Neural cell (in vitro differentiated cells): Measurements from ENCODE around the gene STAT3. TPM values are rescaled to one million over a fixed set of nuclear protein-coding genes. Genes with fewer than 3 reads are reported as not detected.

Experiments
- H2AFZ ChIP-seq: fragments of 200-600, 300-800 bp; sonication (generic), shearing (Covaris generic); 2 replicates; pipeline ENCODE4 v1.6.0; 2014; ENCODE audit warnings: low read depth, mild to moderate bottlenecking, antibody characterized with exemption, low read length, moderate library complexity
- H3F3A ChIP-seq: fragments of 200-600 bp; shearing (Covaris generic); 2 replicates; pipeline ENCODE4 v1.6.1; 2016; ENCODE audit warnings: mild to moderate bottlenecking, moderate library complexity, mixed read lengths, antibody characterized with exemption, low read length; ENCODE audit not compliant: insufficient read depth, poor library complexity, severe bottlenecking
- H3K27ac ChIP-seq: fragments of 200-600, 300-800 bp; sonication (generic), shearing (Covaris generic); 2 replicates; pipeline ENCODE4 v1.5.1; 2014; ENCODE audit warnings: mild to moderate bottlenecking, low read length, moderate library complexity
- H3K27me3 ChIP-seq: fragments of 300-800, 200-600 bp; sonication (generic), shearing (Covaris generic); 2 replicates; pipeline ENCODE4 v1.6.0; 2014; ENCODE audit warnings: mild to moderate bottlenecking, low read depth, low read length, moderate library complexity; ENCODE audit not compliant: insufficient read depth
- H3K36me3 ChIP-seq: fragments of 300-800, 200-600 bp; sonication (generic), shearing (Covaris generic); 2 replicates; pipeline ENCODE4 v1.5.1; 2014; ENCODE audit warnings: mild to moderate bottlenecking, antibody characterized with exemption, low read length, moderate library complexity; ENCODE audit not compliant: insufficient read depth
- H3K4me2 ChIP-seq: fragments of 300-800, 200-600 bp; sonication (generic), shearing (Covaris generic); 2 replicates; pipeline ENCODE4 v1.6.0; 2014; ENCODE audit warnings: mild to moderate bottlenecking, low read length
- H3K4me3 ChIP-seq: fragments of 300-800, 200-600 bp; sonication (generic), shearing (Covaris generic); 2 replicates; pipeline ENCODE4 v1.5.1; 2014; ENCODE audit warnings: mild to moderate bottlenecking, low read length, moderate library complexity
- H3K79me2 ChIP-seq: fragments of 200-600 bp; shearing (Covaris generic); replicated peaks from 2 replicates; pipeline ENCODE4 v1.6.0; 2014; ENCODE audit warnings: mild to moderate bottlenecking, low read length, moderate library complexity; ENCODE audit not compliant: insufficient read depth
- H3K9ac ChIP-seq: fragments of 300-800, 200-600 bp; sonication (generic), shearing (Covaris generic); 2 replicates; pipeline ENCODE4 v1.6.1; 2016; ENCODE audit warnings: mild to moderate bottlenecking, low read length, mixed read lengths
- H3K9me2 ChIP-seq: fragments of 200-600 bp; shearing (Covaris generic); 2 replicates; pipeline ENCODE4 v1.6.1; 2016; ENCODE audit warnings: mild to moderate bottlenecking, low read length, mixed read lengths; ENCODE audit not compliant: insufficient read depth
- H3K9me3 ChIP-seq: fragments of 200-600, 300-800 bp; sonication (generic), shearing (Covaris generic); 2 replicates; pipeline ENCODE4 v1.6.1; 2016; ENCODE audit warnings: mild to moderate bottlenecking, mixed run types, low read length, moderate library complexity, mixed read lengths
- H4K20me1 ChIP-seq: fragments of 200-600 bp; shearing (Covaris generic); 2 replicates; pipeline ENCODE4 v1.6.1; 2016; ENCODE audit warnings: mild to moderate bottlenecking, mixed run types; ENCODE audit not compliant: insufficient read depth
- EP300 ChIP-seq: fragments of 450-650 bp; conservative IDR thresholded peaks from 2 replicates; pipeline ENCODE4 v1.6.1; 2014; ENCODE audit warnings: antibody characterized with exemption, mild to moderate bottlenecking, moderate library complexity; ENCODE audit not compliant: poor library complexity, severe bottlenecking
- EZH2 ChIP-seq: fragments of 200-600, 300-800 bp; shearing (Covaris generic), sonication (generic); IDR thresholded peaks from 2 replicates; pipeline ENCODE4 v1.6.1; 2014; ENCODE audit warnings: antibody characterized with exemption, low read length, borderline replicate concordance, mild to moderate bottlenecking; ENCODE audit not compliant: insufficient read depth, poor library complexity, severe bottlenecking
- MXI1 ChIP-seq: fragments of 450-650 bp; conservative IDR thresholded peaks from 2 replicates; pipeline ENCODE4 v1.6.1; 2014; ENCODE audit warnings: antibody characterized with exemption, mild to moderate bottlenecking; ENCODE audit not compliant: poor library complexity, severe bottlenecking
- POLR2AphosphoS5 ChIP-seq: IDR thresholded peaks from 2 replicates; pipeline ENCODE4 v1.6.1; 2012
- RAD21 ChIP-seq: fragments of 450-650 bp; conservative IDR thresholded peaks from 2 replicates; pipeline ENCODE4 v1.6.1; 2014; ENCODE audit warnings: antibody characterized with exemption, mild to moderate bottlenecking, moderate library complexity
- REST ChIP-seq: IDR thresholded peaks from 2 replicates; pipeline ENCODE4 v1.6.1; 2012; ENCODE audit warnings: borderline replicate concordance
- SMC3 ChIP-seq: fragments of 450-650 bp; conservative IDR thresholded peaks from 2 replicates; pipeline ENCODE4 v1.6.1; 2014; ENCODE audit warnings: antibody characterized with exemption, mild to moderate bottlenecking, moderate library complexity; ENCODE audit not compliant: poor library complexity
- TAF1 ChIP-seq: IDR thresholded peaks from 2 replicates; pipeline ENCODE4 v1.6.1; 2012; ENCODE audit warnings: low read depth
- polyA plus RNA-seq: library from polyadenylated mRNA; depleted of rRNA; stranded (reverse); fragments of >200 nt; gene quantifications from 2 replicates; pipeline ENCODE4 v1.2.3, GENCODE V29; 2014
- TF ChIP-seq, protein P1 (sequence below): fragments of 450-650 bp; IDR thresholded peaks from 2 replicates; pipeline ENCODE4 v1.5.1; 2014; ENCODE audit warnings: antibody characterized with exemption, mild to moderate bottlenecking, moderate library complexity; ENCODE audit not compliant: poor library complexity, severe bottlenecking

Gene STAT3
- polyA plus RNA-seq, 1 donor from 2014 or later = 24.2 TPM

DNA sequence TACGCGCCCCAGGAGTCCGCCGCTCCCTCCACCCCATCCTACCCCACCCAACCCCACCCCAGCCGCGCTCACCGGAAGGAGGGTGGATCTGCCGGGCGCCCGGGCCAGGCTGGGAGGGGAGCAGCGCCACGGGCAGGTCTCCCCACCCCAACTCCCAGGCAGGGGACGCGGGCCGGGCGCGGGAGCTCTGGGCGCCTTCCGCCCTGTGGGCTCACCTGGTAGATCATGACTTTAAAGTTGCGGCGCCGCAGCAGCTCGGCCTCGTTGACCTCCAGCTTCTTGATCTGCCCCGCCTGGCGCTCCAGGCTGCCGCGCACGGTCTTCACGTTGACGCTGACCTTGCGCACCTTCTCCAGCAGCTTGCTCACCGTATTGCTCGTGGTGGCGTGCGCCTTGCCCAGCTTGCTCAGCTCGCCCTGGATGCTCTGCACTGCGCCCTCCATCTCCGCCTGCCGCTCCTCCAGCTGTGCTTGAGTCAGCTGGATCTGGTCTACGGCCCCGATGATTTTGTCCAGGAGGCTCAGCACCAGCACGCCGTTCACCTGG, 34.2 kb upstream of the STAT3 start:
- Histone ChIP-seq H2AFZ (no peak overlapping the region), H3F3A (no peaks in the 10 kb centered on the region), H3K36me3 (no peaks in the 10 kb centered on the region), H3K9me3 (no peaks in the 10 kb centered on the region), H3K9me2 (no peaks in the 10 kb centered on the region), H3K27ac (no peak overlapping the region), H4K20me1 (no peaks in the 10 kb centered on the region), H3K4me2 (no peak overlapping the region), H3K27me3 (peaks cover 60% of the 10 kb centered on the region), H3K9ac (no peak overlapping the region), H3K4me3 (peak overlapping the region; percentile 55), H3K79me2 (no peaks in the 10 kb centered on the region)
- TF ChIP-seq EZH2 (peak; percentile 89), MXI1 (no peak)

GRCh38 chr17:42421507-42422338, 33.5 kb upstream of the STAT3 start:
- TF ChIP-seq, protein P1, sequence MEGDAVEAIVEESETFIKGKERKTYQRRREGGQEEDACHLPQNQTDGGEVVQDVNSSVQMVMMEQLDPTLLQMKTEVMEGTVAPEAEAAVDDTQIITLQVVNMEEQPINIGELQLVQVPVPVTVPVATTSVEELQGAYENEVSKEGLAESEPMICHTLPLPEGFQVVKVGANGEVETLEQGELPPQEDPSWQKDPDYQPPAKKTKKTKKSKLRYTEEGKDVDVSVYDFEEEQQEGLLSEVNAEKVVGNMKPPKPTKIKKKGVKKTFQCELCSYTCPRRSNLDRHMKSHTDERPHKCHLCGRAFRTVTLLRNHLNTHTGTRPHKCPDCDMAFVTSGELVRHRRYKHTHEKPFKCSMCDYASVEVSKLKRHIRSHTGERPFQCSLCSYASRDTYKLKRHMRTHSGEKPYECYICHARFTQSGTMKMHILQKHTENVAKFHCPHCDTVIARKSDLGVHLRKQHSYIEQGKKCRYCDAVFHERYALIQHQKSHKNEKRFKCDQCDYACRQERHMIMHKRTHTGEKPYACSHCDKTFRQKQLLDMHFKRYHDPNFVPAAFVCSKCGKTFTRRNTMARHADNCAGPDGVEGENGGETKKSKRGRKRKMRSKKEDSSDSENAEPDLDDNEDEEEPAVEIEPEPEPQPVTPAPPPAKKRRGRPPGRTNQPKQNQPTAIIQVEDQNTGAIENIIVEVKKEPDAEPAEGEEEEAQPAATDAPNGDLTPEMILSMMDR = no peak
- TF ChIP-seq EP300 (no peak), POLR2AphosphoS5 (no peak), EZH2 (peak; percentile 38), RAD21 (no peak), MXI1 (no peak)
- no peaks in the 10 kb centered on the region for H3K36me3 ChIP-seq
- H3K27ac ChIP-seq = no peak overlapping the region
- H3K79me2 ChIP-seq = no peaks in the 10 kb centered on the region
- H3K4me2 ChIP-seq = no peak overlapping the region
- H2AFZ ChIP-seq = no peak overlapping the region
- H3K9ac ChIP-seq = no peak overlapping the region
- no peaks in the 10 kb centered on the region for H3K9me2 ChIP-seq
- H4K20me1 ChIP-seq = no peaks in the 10 kb centered on the region
- H3K4me3 ChIP-seq = peak overlapping the region; percentile 55
- H3K9me3 ChIP-seq = no peaks in the 10 kb centered on the region
- H3F3A ChIP-seq = no peaks in the 10 kb centered on the region
- peaks cover 60% of the 10 kb centered on the region for H3K27me3 ChIP-seq

DNA sequence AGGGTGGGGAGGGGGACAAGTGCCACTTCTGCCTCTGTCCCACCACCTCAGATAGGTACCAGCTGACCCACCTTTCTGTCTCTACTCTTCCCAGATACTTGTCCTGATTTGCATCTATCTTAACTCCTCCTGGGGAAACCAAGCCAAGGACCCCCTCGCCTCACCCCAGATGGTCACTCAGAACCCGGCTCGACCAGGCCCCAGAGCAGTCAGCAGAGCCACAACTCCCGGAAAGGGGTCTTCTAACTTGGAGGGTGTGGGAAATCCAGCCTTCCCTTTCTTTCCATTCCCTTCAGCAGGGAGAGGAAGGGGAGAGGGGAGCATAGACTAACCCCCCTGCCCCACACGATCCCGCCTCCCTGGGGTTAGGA, 32.9 kb upstream of the STAT3 start:
- Histone ChIP-seq H3K27ac (no peak overlapping the region), H4K20me1 (no peaks in the 10 kb centered on the region), H3K9ac (no peak overlapping the region)

More for the DNA sequence above, 32.9 kb upstream of the STAT3 start:
- Histone ChIP-seq H3K4me2 (no peak overlapping the region), H3K9me3 (no peaks in the 10 kb centered on the region), H3K27me3 (peaks cover 60% of the 10 kb centered on the region), H3K4me3 (no peak overlapping the region), H2AFZ (no peak overlapping the region), H3F3A (no peaks in the 10 kb centered on the region), H3K9me2 (no peaks in the 10 kb centered on the region), H3K36me3 (no peaks in the 10 kb centered on the region), H3K79me2 (no peaks in the 10 kb centered on the region)
- TF ChIP-seq SMC3 = no peak
- TF ChIP-seq TAF1 = no peak
- no peak for TF ChIP-seq REST
- no peak for TF ChIP-seq EZH2
- TF ChIP-seq, protein P1 = no peak
- no peak for TF ChIP-seq EP300
- TF ChIP-seq MXI1 = no peak
- TF ChIP-seq POLR2AphosphoS5 = no peak
- no peak for TF ChIP-seq RAD21
